IPS DF 4.7 (cell line): ENCODE measurements around the gene ARHGAP27.

Experiments used
- DNase-seq: peaks from one replicate; pipeline ENCODE4 v3.0.0-alpha.2; 2013; ENCODE audit warnings: low spot score; ENCODE audit errors: extremely low read depth

Gene ARHGAP27

DNA sequence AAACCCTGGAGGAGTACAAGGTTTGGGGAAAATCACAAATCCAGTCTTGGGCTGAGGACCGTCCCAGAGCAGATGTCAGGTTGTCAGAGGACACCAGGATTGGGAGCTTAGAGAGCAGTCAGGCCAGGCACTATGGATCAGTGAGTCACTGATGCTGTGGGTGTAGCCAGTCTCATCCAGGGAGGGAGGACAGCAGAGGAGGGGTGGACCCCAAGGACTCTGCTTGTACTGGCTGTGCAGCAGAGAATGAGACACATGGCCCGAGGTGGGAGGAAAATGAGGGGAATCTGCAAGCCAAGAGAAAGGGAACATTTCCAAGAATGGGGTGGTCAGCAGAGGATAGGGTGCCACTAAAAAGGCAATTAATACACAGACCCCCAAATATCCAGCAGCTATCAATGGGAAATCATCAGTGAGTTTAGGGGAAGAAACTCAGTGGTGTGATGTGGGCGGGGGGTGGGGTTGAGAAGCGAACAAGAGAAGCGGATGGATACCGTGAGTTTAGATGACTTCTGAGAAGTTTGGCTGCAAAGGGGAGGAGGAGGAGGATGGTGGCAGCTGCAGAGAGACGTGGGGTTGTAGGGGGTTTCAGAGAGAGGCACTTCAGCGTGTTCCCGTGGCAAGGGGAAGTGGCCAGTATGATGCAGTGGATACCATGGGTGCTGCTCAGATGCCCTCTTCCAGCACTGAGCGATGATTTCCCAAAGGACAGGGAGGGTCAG lies 43.9 kb downstream of the ARHGAP27 start:
- DNase-seq: no peak

GRCh38 chr17:45387739-45388138 lies 44.9 kb downstream of the ARHGAP27 start:
- DNase-seq: no peak

- DNase-seq: no peak
These were observed 46.5 kb downstream of the ARHGAP27 start for GRCh38 chr17:45386178-45386577.

DNA sequence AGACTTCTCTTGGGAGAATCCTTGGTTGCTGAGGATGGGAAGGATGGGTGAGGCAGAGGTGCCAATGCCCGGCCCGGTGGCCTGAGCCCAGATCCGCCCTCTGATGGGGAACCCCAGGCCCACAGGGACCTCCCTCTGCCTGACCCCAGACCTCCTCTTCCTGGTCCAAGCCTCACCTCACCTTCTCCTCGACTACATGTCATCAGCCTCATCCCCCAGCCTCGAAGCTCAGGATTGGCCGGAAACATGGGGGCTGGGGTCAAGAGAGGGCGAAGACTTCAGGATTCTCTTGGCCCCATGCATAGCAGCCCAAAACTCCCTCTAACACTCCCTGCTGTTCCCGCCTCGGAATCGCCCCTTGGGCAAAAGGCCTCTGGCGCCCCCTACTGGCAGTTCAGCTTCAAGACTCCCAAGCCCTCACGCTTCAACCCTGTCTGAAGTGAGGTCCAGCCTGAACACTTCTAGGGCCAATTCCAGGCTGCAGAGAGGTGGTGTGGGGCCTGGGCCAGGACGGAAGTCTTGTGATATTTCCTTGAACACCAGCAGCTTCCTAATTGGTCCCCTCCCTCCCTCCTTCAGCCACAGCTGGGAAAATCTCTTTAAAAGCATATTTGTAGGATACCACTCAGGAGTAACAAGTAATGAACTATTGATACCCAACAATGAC lies 47.2 kb downstream of the ARHGAP27 start:
- DNase-seq: no peak

DNA sequence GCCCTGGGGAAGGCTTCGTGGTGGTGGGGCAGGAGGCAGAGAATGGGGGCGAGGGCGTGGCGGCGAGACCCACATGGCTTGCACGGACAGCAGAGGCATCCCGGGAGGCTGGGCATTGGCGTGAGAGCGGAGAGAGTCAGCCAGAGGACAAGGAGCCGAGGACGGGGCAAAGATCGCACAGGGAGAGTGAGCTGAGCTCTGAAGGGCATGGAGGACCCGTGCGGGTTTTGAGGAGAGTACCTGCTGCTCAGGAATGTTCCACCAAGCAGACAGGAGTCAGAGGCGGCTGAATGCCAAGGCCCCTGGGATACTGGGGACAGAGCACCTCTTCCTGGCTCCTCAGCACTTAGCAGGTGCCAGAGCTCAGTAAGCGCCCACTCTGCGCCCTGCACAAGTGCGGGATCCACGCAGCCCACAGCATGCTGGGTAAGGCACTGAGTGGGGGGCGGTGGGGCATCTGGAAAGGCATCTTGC lies 47.8 kb downstream of the ARHGAP27 start:
- no peak for DNase-seq

- DNase-seq: no peak
These were observed 48.5 kb downstream of the ARHGAP27 start for GRCh38 chr17:45384047-45384788.

GRCh38 chr17:45383003-45383402 lies 49.7 kb downstream of the ARHGAP27 start:
- DNase-seq: no peak

- DNase-seq: no peak
These were observed 50.4 kb downstream of the ARHGAP27 start for GRCh38 chr17:45382226-45382625.

DNA sequence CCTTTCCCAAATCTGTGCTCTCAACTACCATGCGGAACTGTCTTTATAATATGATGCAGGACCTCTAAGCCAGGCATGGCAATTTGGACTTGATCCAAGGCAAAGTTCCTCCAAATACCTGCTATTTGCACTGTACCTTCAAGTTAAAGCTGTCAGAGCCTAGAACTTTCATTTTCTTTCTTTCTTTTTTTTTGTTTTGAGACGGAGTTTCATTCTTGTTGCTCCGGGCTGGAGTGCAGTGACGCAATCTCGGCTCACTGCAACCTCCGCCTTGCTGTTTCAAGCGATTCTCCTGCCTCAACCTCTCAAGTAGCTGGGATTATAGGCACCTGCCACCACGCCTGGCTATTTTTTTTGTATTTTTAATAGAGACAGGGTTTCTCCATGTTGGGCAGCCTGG lies 51.7 kb downstream of the ARHGAP27 start:
- no peak for DNase-seq

GRCh38 chr17:45380046-45380765 lies 52.5 kb downstream of the ARHGAP27 start:
- no peak for DNase-seq

- no peak for DNase-seq
These were observed 55.3 kb downstream of the ARHGAP27 start for GRCh38 chr17:45377401-45377800.

DNA sequence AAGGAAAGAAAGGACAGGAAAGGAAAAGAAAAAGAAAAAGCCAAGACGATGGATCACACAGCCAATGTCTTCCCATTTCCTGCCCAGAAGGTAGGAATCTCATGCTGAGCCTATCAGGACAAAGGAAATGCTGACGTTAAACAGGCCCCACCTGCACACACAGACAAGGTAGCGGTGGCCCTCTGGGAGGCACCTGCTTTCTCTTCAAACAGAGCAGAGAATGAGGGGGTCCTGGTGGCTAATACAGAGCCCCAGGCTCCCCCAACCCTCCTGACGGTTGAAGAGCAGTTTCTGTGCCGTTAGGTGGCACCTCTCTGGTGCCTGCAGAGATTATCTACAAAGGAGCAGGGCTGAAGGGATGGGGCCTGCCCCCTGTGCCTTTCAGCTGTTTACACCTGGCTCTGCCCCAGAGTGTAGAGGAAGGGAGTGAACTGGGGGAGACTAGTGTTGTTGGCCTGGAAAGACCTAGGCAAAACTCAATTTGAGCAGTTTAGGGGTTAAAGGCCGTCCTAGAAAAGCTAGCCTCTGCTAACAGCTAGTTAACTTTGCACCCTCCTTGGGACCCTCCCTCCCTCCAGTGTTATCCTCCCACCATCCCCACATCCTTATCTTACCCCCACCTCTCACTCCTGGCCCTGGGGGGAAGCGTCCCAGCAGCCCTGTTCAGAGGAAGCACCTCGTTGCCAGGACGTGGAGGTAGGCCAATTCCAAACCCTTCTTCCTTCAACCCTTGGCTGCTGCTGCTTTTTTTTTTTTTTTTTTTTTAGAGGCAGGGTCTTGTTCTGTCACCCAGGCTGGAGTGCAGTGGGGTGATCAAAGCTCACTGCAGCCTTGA lies 56.3 kb downstream of the ARHGAP27 start:
- no peak for DNase-seq

GRCh38 chr17:45374501-45374900 lies 58.2 kb downstream of the ARHGAP27 start:
- DNase-seq: no peak

DNA sequence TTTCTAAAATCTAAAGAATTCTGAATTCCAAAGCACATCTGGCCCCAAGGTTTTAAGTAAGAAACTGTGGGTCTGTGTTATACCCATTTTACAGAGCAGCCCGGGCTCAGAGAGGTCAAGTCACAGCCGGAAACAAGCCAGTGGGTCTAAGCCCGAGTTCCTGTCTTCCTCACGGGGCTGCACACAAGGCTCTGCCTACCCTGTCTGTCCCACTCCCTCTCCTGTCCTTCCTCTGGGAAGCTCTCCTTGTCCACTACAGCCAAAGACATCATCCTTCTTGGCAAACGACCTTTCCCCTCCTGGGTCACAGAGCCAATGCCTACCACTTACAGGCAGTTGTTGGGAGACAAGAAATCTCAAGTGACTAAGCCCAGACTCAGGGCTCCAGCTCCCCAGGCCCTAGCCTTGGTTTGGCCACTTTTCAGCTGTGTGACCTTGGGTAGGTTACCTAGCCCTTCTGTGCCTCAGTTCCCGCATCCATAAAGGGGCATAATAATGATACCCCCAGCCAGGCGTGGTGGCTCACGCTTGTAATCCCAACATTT lies 60.3 kb downstream of the ARHGAP27 start:
- no peak for DNase-seq

GRCh38 chr17:45371414-45372324 lies 61.0 kb downstream of the ARHGAP27 start:
- no peak for DNase-seq

- DNase-seq: no peak
These were observed 61.7 kb downstream of the ARHGAP27 start for GRCh38 chr17:45370949-45371413.

GRCh38 chr17:45369421-45369820 lies 63.2 kb downstream of the ARHGAP27 start:
- no peak for DNase-seq

DNA sequence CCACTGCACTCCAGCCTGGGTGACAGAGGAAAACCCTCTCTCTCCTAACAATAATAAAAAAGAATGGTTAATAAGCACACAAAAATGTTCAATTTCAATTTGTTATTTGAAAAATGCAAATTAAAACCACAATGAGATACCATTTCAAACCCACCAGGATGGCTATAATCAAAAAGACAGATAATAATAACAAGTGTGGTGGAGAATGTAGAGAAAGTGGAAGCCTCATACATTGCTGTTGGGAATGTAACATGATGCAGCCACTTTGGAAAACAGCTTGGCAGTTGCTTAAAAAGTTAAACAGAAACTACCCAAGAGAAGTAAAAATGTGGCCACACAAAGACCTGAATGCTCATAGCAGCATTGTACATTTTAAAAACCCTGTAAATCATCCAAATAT lies 64.0 kb downstream of the ARHGAP27 start:
- no peak for DNase-seq

DNA sequence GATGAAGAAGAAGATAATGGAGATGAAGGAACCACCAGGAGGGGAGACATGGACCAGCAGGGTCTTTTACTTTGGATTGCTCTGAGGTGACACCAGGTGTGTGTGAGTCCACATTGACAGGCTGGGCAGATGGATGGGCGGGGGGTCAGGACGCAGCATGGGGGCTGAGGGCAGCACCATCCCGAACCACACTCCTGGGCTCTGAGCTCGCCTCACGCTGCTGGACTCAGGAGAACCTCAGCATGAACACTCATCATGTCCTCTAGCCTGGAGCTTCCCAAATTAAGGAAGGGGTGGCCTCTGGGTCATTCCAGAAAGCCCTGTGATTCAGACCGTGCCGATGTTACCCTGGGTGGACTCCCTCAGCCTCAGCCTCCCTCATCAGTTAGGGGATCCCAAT lies 65.5 kb downstream of the ARHGAP27 start:
- no peak for DNase-seq
